Erythroblast (primary cell): ENCODE data around the gene NRAS.

Experiments
- GATA1 ChIP-seq: IDR thresholded peaks from 2 replicates; pipeline ENCODE4 v1.6.1; 2011; ENCODE audit warnings: low read depth, mild to moderate bottlenecking, control low read depth, low read length, moderate library complexity
- POLR2A ChIP-seq: IDR thresholded peaks from 2 replicates; pipeline ENCODE4 v1.6.1; 2011; ENCODE audit warnings: mild to moderate bottlenecking, low read length

DNA sequence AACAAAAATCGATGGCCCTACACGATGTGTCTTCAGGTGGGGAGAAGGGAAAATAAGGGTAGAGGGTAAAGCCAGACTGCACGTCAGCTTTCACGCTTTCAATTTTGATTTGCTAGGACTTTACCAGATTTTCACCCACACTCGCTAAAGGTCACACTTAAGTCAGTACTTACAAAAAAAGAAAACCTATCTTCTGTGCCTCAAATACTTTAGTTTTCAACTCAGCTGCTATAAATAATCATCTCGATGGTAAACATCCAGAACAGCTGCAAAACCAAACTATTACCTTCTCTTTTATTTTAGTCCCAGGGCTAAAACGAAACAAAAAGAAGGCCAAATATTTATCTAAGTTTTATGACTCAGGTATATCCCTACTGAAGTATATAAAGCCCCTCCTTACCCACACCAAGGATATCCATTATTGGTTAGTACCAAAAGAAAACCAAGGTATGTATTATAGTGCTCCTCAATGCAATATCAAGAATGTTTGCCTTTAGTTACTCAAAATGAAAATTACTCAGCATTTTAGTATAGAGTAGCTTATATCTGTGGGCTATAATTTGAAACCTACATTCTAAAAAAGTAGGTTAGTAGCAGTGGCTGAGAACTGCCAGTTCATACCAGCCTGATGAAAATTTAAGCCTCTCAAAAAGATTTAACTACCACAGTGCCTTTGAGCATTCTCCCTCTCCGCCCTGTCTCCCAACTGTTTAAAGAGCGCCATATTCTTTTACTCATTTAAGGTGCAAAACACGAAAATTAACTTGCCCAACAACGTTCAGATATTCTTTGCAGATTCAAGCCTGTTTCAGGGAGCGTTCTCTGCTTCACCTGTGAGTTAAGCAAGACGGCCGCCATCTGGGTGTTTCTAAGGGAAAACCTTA is 39.7 kb upstream of the NRAS start:
- TF ChIP-seq POLR2A (no peak), GATA1 (no peak)
